Islet of Langerhans (tissue), 1 donor: ENCODE results near the gene CCDC82.

ENCODE experiments used
- FAIRE-seq: peaks from one replicate; lab custom pipeline; 2011; peaks lifted over from hg19 to GRCh38; lab: Jason Lieb, UNC

The CCDC82 gene

DNA sequence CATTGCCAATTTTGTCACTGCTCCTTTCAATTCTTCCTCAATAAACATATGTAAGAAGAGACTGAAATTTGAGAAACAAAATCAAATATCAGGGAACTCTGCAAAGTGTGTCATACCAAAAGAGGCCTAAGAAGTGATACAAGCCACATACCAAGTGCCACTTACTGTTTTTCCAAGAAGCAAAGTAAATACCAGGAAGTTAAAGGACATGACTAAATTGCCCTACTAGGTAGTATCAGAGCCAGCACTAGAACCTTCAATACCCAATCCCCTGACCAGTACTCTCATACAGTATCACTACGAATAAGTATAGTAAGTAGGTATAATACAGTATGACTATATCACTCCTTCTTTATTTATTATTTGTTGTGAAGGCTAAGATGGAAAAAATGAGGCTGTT, 60.3 kb downstream of the CCDC82 start:
- FAIRE-seq, result no peak

DNA sequence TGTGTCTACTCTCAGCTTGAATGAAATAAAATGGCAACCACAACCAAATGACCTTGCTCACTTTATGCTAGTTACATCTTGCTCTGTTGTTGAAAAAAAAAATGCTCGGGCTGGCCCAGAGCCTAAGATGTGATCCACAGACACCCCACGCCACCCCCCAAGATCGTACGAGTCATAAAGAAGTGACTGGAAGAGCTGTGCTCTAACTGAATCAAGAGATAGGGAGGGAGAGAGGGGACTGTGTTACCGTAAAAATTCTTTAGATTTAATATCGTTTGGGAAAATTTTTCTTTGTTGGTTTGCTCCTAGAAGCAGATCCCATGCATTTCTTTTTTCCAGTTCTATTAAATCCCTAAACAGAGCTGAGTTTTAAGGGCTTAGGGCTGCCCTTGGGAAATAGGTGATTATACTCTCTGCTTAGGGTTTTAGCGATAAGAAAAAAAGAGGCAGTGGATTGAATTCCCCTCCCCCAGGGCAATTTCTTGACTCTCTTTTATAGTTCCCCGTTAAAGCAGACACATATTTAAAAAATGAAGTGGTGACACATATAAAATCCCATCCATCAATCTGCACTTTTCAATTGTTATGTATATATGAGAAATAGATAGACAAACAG, 61.2 kb downstream of the CCDC82 start:
- FAIRE-seq, result no peak

DNA sequence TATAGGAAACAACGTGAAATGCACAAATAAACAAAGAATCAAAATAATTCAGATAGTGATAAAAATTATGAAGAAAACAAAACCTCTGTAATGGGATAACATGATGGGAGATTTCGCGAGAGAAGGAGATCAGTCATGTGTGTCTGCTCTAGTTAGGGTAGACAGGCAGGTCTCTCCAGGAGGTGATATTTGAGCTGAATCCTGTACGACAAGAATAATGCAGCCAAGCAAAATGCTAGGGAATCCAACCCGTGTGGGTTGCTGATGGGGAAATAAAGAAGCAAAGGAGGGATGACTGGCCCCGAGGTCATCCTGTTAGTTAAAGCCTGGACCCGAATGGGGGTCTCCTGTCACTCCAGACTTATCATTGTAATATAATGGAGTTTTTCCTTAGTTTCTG, 62.8 kb downstream of the CCDC82 start:
- no peak for FAIRE-seq

DNA sequence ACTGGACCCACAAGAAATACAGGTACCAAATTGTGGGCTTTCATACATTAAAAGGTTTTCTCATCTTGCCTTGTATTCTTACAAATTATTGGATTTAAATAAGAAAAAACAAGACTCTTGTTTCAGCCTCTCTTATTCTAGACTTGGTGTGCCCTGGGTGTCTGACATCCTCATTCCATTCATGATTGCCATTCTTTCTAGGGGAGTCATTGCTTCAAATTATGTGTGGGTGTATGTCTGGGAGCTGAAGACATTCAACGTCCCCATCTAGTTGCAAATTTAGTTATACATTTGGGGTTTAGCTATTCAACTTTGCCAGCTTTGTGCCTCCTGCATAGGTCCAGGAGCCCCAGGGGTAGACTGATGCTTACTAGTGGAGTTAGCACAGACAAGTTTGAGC, 64.8 kb downstream of the CCDC82 start:
- FAIRE-seq, result no peak

DNA sequence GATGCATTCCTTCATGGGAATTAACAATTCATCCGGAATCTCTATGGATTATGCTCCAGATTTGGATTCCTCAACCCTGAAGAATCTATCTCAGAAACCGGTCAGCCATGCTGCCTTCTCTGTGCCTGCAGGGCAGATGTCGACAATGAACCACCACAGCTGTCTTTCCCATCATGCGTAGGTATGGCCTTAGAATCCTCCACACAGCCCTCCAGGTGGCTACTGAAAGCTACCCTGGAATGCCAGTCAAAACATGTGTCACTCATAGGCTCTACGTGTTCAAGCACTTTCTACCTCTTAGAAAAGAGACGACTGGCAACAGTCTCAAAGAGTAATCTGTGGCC, 66.1 kb downstream of the CCDC82 start:
- FAIRE-seq, result no peak

DNA sequence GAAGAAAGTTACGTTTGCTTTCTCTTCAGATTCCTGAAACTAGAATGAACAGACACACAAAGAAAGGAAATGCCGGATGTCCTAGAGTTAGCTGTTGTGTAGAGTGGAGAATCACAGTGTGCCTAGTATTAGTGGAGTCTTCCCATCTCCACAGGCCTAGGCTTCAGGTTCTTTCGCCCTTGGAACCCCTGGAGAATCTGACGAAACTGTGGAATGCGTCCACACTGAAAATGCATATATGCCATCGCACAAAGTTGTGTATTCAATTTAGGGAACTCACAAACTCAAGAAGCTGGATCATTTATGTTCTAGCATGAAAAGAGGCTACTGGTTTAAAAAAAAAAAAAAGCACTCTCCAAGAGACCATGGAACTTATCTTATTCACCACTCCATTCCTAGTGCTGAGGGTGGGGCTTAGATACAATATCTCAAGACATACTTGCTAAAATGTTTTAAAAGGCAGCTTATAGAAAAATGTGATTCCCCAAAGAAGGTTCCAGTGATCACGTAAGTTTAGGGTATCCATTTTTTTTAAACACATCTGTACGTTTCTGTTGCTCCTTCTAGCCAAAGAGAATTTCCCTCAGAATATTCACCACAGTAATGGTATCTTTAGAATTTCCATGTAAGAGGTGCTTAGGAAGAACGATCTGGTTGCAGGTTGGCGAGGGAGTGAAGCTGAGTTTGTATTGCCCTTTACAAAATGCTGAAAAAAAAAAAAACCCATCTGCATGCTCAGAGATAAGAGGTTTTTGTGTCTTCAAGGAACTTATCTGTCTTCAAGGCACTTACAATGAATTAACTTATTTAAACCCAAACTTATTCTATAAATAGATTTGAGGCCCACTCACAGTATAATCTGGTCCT, 66.7 kb downstream of the CCDC82 start:
- FAIRE-seq, result no peak

DNA sequence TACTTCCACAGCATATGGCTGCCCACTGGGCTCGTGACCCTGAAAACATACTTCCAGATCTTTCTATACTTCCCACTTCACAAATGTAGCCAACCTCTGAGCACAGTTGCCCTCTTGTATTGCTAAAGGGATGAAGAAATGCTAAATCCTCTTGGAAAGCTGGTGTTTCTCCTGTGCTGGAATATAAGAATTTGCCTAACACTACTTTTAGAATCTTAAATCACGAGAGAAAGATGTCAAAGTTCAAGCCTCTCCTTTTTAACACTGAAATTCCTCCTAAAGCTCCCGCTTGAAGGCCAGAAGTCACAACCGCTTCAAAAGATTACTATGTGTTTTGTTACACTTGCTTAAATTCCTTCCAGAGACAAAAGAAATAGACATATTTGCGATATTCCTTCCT, 68.6 kb downstream of the CCDC82 start:
- FAIRE-seq, result no peak

DNA sequence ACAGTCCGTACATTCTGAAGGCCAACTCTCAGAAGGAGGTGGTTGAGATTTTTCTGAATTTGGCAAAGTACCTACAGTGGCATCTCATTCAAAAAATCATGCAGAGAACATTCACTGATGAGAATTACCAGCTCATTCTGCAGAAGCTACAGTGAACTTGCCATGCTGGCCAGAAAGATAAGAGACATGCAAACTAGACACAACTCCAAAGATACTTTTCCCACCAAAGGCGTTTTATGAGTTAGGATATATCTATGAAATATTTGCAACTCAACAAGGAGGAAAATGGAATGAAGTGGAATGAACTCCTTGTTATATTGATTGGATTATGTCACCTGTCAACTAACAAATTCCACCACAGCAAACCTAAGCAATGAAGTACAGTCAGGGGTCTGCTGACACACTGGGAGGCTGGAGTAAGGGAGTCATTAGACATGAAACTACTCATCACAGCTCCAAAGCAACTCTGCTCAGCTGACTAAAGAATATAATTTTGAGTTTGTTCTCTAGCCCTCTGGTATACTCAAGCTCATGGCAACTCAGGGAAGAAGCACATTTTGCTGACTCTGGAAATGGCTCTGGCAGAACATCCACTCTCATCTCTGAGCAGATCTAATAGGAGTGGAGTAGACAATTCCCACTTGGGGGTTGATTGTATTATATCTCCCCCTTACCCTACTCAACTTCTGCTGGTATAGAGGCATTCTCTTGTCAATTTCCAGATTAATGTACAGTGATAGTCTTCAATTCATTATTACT, 69.6 kb downstream of the CCDC82 start:
- FAIRE-seq, result no peak

DNA sequence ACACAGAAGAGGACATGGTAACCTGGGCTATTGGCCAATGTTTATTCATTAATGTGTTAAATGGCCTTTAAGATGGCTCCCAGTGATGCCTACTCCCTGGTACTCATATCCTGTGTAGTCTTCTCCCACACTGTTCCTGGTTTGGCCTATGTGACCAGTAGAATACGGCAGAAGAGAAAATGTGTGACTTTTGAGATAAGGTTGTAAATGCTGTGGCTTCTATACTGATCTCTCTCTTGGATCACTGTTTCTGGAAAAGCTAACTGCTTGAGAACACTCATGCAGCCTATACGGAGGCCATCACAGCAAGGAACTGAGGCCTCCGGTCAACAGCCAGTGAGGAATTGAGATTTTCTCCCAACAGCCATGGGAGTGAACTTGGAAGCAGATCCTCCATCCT, 70.9 kb downstream of the CCDC82 start:
- no peak for FAIRE-seq

DNA sequence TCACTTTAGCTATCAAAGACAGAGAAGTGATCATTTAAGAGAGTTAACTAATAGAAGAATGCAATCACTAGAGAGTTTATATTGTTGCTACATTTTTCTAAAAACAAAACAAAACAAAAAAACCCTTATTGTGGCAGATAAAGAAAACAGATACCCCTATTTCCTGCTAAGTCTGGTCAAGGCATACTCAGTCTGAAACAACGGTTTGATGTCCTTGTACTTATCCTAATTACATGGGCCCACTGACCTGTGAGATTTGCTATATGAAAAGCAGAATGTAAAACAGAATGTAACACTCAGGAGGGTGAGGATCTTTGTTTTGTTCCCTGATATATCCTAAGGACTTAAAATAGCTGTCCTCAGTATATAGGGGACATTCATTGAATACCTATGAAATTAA, 71.3 kb downstream of the CCDC82 start:
- no peak for FAIRE-seq

DNA sequence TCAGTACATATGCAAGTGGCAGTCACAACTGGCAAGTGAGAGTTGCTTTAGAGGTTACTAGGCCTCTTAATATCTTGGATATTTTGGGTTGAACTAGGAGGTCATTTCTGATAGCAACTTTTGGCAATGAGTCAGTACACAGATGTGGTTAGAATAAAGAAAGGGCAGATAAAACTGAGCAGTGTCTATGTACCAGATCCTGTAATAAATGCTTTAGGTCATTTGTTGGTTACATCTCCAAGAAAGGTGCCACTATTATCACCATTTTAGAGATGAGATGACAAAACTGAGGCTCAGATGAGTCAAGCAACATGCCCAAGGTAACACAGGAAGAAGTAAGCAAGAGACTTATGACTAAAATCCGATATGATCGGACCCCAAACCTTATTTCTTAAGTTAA, 71.7 kb downstream of the CCDC82 start:
- no peak for FAIRE-seq

DNA sequence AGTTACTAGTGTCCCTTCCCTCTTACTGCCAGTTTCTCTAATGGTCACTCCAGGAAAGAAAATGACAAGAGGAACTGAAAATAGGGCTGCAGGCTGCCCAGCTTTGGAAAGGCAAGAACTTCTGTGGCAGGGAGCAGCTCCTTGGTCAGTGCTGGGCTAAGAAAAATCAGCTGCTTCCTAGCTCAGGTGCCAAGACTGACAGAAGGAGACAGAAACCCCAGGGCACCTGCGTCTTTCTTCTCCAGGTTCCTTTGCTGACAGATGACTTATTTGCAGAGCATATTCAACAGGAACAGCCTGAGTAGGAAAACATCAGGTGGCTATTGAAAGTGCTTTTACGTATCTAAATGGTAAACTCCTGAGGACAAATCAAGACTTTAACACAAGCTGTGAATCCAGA, 72.1 kb downstream of the CCDC82 start:
- no peak for FAIRE-seq

DNA sequence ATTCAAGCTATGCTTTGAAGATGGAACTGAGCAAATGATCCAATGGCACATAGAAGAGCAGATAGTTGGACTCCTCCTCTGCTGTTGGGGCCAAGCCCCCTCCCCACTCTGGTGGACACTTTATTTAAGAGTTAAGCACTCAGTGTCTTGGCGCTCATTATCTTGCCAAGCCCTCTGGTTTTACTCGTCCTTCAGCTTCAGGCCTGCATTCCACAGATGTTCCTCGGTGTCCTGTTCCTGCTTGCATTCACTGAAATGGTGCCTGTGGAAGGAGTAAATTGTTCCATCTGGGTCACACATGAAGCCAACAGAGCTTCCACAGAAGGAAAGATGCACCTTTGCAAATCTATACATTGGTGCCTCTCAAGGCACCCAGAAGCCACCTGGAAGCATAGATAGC, 72.8 kb downstream of the CCDC82 start:
- no peak for FAIRE-seq

DNA sequence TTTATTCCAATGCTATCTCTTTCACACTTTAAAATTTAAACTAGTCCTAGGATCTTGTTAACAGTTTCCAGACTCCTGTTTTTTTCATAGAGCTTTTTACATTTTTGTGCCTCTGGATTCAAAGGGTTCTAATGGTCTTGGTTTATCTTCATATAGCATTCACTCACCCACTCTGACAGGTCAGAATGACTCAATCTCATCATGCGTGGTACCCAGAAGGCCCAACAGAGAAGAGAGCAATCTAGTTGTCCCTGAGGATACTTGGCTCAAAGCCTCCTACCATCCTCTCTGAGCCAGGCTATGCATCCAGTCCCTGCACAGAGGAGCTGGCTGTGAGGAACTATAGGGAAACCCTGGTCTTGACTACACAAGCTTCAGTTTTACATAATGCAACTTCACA, 74.2 kb downstream of the CCDC82 start:
- FAIRE-seq, result no peak

DNA sequence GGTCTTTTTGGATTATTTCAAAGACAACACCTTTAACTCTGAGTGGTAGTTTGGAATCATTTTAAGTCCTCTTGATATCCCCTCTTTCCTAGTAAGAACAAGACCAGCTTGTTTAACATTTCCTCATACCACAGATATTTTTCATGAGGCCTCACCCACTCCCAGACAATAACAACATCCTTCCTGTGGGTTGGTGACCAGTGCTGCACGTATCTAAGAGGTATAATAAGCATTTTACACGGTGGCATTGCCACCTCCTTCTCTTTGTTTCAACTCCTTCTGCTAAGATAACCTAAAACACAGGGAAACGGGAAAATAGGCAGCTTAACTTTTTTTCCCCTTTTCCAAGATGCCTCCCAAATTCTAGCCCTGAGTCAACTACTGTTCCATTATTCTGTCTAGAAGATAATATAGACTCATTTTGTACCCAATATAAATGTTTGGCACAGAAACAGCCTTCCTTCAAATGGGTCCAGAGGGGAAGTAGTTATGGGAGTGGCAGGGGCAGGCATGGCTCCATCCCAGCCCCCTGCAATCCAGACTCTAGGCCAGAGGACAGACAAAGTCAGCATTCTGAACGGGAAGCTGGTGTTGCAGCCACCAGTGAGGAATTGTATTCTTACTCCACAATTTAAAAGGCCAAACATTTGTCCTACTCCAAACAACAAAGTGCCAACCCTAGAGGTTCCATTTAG, 75.2 kb downstream of the CCDC82 start:
- no peak for FAIRE-seq

DNA sequence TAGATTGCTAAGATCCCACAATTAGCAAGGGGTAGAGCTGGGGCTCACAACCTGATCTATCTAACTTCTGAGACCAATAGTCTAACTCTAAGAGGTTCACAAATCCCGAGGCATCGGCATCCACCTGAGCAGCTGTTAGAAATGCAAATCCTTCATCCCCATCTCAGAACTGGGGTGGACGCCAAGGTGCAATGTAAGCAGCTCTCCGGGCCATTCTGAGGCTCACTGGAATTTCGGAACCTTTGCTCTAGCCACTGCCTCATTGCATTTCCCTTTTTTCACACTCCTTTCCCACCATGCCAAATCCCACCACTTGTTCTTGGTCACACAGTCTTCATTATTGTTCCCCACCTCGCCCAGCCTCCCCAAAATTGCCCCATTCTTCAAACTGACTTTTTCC, 76.5 kb downstream of the CCDC82 start:
- no peak for FAIRE-seq

DNA sequence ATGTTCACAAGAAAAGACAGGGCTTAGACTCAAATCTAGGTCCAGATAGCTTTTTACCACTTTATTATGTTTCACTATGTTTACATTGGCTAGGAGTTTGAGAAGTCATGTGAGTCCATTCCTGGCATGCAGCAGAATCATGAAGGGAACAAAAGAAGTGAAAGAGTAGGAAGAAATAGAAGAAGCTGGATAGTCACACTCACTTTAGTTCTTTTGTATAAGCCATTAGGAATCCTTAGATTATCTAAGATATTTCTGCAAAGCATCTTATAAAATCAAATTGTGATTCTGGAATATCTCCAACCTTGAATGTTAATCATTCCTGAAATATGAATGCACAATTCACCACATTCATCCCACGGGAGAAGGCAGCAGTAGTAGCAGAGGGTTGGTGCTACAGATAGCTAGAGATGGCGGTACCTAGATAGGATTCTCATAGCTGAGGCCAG, 78.6 kb downstream of the CCDC82 start:
- no peak for FAIRE-seq

DNA sequence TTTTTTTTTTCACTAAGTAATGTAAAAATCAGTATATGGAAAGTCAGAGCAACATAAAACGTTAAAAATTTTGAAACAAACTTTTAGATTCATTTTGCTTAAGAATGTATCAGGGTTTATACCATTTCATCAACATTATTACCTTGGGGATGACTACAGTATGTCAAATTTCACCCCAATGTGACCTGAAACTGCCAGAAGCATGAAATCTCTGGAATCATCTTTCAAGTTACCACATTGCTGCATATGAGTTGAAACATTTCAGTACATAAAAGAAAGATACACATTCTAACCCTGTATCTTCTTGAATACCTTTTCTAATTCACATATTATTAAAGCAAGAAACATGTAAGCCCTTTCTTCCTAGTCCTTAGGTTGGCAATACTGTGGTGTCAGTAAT, 79.5 kb downstream of the CCDC82 start:
- FAIRE-seq, result no peak

DNA sequence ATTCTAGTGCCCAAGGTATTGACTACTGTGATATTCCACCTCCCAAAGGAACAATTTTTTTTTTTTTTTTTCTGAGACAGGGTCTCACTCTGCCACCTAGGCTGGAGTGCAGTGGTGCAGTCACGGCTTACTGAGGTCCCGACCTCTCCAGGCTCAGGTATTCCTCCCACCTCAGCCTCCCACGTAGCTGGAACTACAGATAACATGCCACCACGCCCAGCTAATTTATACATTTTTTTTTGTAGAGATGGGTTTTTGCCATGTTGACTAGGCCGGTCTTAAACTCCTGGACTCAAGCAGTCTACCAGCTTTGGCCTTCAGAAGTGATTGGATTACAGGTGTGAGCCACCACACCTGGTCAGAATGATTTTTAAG, 80.1 kb downstream of the CCDC82 start:
- FAIRE-seq, result no peak

DNA sequence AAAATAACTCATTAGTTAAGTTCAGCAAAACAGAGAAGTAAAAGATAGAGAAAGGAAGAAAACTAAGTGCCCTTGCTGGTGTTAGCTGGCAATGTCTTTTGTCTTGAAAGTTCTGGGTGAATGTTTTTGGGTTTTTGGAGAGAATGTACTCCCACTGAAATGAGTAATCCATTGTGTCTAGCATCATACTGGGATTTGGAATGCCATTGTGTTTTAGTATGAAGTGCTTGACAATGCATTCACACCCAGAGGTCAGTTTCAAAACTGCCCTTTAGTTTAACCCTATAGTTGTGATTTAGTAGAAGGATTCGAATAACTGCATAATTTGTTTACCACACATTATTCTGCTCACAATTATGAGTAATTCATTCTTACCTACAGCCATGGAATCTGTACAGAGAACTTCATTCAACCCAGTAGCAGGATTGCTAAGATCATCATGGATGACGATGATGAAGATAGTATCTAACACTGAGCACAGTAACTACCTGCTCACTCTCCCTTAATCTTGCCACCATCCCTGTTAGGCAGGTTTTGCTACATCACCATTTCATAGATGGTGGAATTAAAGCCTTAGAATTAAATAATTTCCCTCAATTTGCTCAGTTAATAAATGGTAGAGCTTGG, 80.6 kb downstream of the CCDC82 start:
- FAIRE-seq, result no peak

DNA sequence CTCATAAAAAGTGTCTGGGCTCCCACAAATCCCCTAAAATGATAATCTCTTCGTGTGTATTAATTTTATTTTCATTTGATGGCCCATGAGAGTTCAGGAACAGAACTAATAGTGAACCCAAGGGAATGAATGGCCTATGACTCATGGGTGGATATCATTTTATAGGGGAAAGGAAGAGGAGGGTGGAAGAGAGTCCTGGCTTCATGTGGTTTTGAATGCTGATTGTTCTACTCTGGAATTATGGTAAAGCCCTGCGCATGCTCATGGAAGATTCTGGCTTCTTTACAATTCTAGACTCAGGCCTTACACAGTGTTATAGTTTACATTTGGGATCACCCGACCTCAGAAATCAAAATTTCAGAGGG, 82.0 kb downstream of the CCDC82 start:
- FAIRE-seq, result no peak
